PC-9 (cell line): ENCODE measurements around the gene KCNMB2. TPM values are rescaled to one million over a fixed set of nuclear protein-coding genes. Genes with fewer than 3 reads are reported as not detected.

Source experiments
- BruUV-seq: library from RNA; stranded (reverse); fragments of 400-500 nt; replicated peaks from 2 replicates; lab custom pipeline; 2021; lab: Mats Ljungman, UMichigan
- CTCF ChIA-PET: fragments of 300-600 bp; sonication (Branson Sonifier 250); formaldehyde crosslinking; loops from one replicate; lab custom pipeline; 2022; ENCODE audit warnings: antibody characterized with exemption; lab: Charles Lee
- POLR2A ChIA-PET: fragments of 300-600 bp; sonication (Branson Sonifier 250); formaldehyde crosslinking; loops from one replicate; lab custom pipeline; 2022; ENCODE audit warnings: antibody characterized with exemption; ENCODE audit not compliant: unreplicated experiment; lab: Charles Lee
- DNase-seq, 2 experiments: peaks; one replicate each; pipeline versions ENCODE4 v3.0.0 to v3.0.0-alpha.2; 2015 to 2022; ENCODE audit warnings: mixed read lengths in 1 of 2
- H2AFZ ChIP-seq: fragments of 200-600 bp; sonication (generic); 2 replicates; pipeline ENCODE4 v1.8.1; 2017; ENCODE audit warnings: antibody characterized with exemption
- H3F3A ChIP-seq: fragments of 200-600 bp; sonication (generic); 2 replicates; pipeline ENCODE4 v1.8.1; 2017; ENCODE audit warnings: antibody characterized with exemption, mild to moderate bottlenecking, low read depth; ENCODE audit not compliant: insufficient read depth
- H3K27ac ChIP-seq: fragments of 200-600 bp; sonication (generic); 2 replicates; pipeline ENCODE4 v1.6.1; 2016; ENCODE audit warnings: mixed run types
- H3K27me3 ChIP-seq: fragments of 200-600 bp; sonication (generic); 2 replicates; pipeline ENCODE4 v1.6.1; 2016; ENCODE audit warnings: low read depth, mixed run types; ENCODE audit not compliant: insufficient read depth
- H3K36me3 ChIP-seq: fragments of 200-600 bp; sonication (generic); 2 replicates; pipeline ENCODE4 v1.6.1; 2016; ENCODE audit warnings: low read depth, mixed run types
- H3K4me1 ChIP-seq: fragments of 200-600 bp; sonication (generic); replicated peaks from 2 replicates; pipeline ENCODE4 v1.6.1; 2016; ENCODE audit warnings: mixed run types; ENCODE audit not compliant: insufficient read depth
- H3K4me2 ChIP-seq: fragments of 200-600 bp; sonication (generic); 2 replicates; pipeline ENCODE4 v1.6.1; 2017; ENCODE audit warnings: mixed run types
- H3K4me3 ChIP-seq: fragments of 200-600 bp; sonication (generic); 2 replicates; pipeline ENCODE4 v1.6.1; 2016; ENCODE audit warnings: mixed run types
- H3K79me2 ChIP-seq: fragments of 200-600 bp; sonication (generic); 2 replicates; pipeline ENCODE4 v1.6.1; 2017; ENCODE audit warnings: low read depth, mixed run types
- H3K9me2 ChIP-seq: fragments of 200-600 bp; sonication (generic); 2 replicates; pipeline ENCODE4 v1.8.1; 2017; ENCODE audit warnings: mild to moderate bottlenecking; ENCODE audit not compliant: insufficient read depth
- H3K9me3 ChIP-seq: fragments of 200-600 bp; sonication (generic); 2 replicates; pipeline ENCODE4 v1.8.1; 2016; ENCODE audit warnings: low read depth; ENCODE audit not compliant: insufficient read depth
- H4K20me1 ChIP-seq: fragments of 200-600 bp; sonication (generic); 2 replicates; pipeline ENCODE4 v1.8.1; 2017; ENCODE audit not compliant: insufficient read depth
- EZH2 ChIP-seq: fragments of 200-600 bp; sonication (generic); IDR thresholded peaks from 2 replicates; pipeline ENCODE4 v1.8.0; 2017; ENCODE audit warnings: antibody characterized with exemption, low read depth
- intact Hi-C: fragments of 100-400 bp; cut with micrococcal nuclease; formaldehyde crosslinking; loops from one replicate; pipeline ENCODE4 v1.10.0; 2022; ENCODE audit not compliant: unreplicated experiment
- total RNA-seq: library from RNA; stranded (reverse); gene quantifications from 2 replicates; pipeline ENCODE4 v1.2.3, GENCODE V29; 2021
- TF ChIP-seq, protein P1 (sequence below): fragments of 200-600 bp; sonication (generic); conservative IDR thresholded peaks from 2 replicates; pipeline ENCODE4 v1.6.1; 2017; ENCODE audit warnings: mixed run types, antibody characterized with exemption, mild to moderate bottlenecking, moderate library complexity

The KCNMB2 gene
- total RNA-seq, 1 experiment from 2014 or later: not detected

DNA sequence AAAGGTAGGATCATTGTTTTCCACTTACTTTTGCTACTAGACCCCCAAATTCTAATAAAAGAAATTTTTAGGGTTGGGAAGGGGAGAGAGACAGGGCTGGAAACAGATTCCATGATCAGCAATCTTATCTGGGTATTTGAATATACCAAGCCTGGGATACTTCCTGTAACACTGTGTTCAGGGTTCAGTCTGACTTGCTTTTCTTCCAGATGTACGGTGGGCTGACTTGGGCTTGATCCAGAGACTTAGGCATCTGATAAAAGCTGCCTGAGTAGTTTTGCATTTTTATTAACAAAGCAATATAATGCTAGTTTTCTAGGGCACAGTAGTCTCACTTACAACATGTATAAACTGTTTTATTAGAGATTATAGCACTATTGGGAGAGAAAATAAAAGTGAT lies 49.2 kb downstream of the KCNMB2 start:
- Histone ChIP-seq H3K9me2 (no peaks in the 10 kb centered on the region), H3K4me3 (no peak overlapping the region), H2AFZ (no peak overlapping the region), H3K36me3 (no peaks in the 10 kb centered on the region), H3K27me3 (no peaks in the 10 kb centered on the region), H3K4me2 (no peak overlapping the region), H3K79me2 (no peaks in the 10 kb centered on the region), H4K20me1 (no peaks in the 10 kb centered on the region), H3K27ac (no peak overlapping the region), H3K9me3 (no peaks in the 10 kb centered on the region), H3K4me1 (no peaks in the 10 kb centered on the region), H3F3A (no peaks in the 10 kb centered on the region)
- ChIA-PET CTCF (no interaction called here), POLR2A (no interaction called here)
- DNase-seq: no peak
- BruUV-seq: no TSS peak
- intact Hi-C loops: no loop called here
- TF ChIP-seq, protein P1, sequence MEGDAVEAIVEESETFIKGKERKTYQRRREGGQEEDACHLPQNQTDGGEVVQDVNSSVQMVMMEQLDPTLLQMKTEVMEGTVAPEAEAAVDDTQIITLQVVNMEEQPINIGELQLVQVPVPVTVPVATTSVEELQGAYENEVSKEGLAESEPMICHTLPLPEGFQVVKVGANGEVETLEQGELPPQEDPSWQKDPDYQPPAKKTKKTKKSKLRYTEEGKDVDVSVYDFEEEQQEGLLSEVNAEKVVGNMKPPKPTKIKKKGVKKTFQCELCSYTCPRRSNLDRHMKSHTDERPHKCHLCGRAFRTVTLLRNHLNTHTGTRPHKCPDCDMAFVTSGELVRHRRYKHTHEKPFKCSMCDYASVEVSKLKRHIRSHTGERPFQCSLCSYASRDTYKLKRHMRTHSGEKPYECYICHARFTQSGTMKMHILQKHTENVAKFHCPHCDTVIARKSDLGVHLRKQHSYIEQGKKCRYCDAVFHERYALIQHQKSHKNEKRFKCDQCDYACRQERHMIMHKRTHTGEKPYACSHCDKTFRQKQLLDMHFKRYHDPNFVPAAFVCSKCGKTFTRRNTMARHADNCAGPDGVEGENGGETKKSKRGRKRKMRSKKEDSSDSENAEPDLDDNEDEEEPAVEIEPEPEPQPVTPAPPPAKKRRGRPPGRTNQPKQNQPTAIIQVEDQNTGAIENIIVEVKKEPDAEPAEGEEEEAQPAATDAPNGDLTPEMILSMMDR: no peak
- TF ChIP-seq EZH2: no peak

DNA sequence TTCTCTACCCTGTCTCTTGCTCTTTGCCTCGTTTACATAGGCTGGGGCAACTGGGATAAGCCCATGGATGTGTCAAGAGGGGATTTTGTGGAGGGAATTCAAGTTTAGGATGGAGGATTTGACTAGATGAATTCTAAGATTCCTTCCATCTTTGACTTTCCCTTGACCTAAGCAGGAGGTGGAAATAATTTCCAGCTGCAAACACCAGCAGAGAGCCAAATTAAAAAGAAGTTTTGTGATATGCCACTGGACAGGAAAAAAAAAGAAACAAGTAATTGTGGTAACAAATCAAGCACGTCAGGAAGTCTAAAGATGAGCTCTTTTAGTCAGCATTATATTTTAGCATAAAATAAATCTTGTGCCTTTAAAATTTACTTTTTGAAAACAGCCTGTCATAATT lies 49.8 kb downstream of the KCNMB2 start:
- Histone ChIP-seq H2AFZ (no peak overlapping the region), H3K4me2 (no peak overlapping the region), H3K27ac (no peak overlapping the region), H3K79me2 (no peaks in the 10 kb centered on the region), H3K9me3 (no peaks in the 10 kb centered on the region), H3K27me3 (no peaks in the 10 kb centered on the region), H3K4me3 (no peak overlapping the region), H4K20me1 (no peaks in the 10 kb centered on the region), H3K4me1 (no peaks in the 10 kb centered on the region), H3K9me2 (no peaks in the 10 kb centered on the region), H3K36me3 (no peaks in the 10 kb centered on the region), H3F3A (no peaks in the 10 kb centered on the region)
- no TSS peak for BruUV-seq
- intact Hi-C loops: no loop called here
- ChIA-PET CTCF (no interaction called here), POLR2A (interaction anchor here (0.7 kb wide), 1 partner anchor 19 kb away, joined by 37 read pairs; no protein-coding TSS in a partner anchor)
- no peak for TF ChIP-seq EZH2
- TF ChIP-seq, protein P1: no peak
- DNase-seq: no peak

DNA sequence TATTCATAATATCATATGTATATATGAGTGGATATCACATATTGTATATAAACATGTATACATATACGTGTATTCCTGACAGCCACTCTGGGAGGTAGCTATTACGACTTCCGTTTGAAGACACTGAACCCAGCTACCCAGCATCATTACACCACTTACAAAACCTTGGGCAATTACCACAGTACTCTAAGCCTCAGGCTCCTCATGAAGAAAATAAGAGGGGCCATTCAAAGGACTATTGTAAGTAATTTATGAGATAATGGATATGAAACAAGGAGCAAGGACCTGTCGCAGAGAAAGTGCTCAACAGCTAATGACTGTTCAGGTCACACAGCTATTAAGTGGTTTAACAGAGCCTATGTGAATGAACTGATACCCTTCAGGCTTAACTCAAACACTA lies 52.4 kb downstream of the KCNMB2 start:
- Histone ChIP-seq H3K27me3 (no peaks in the 10 kb centered on the region), H3K4me2 (no peak overlapping the region), H3K4me1 (no peaks in the 10 kb centered on the region), H3K9me3 (no peaks in the 10 kb centered on the region), H3K9me2 (no peaks in the 10 kb centered on the region), H3F3A (no peaks in the 10 kb centered on the region), H3K36me3 (no peaks in the 10 kb centered on the region), H3K27ac (no peak overlapping the region), H3K79me2 (no peaks in the 10 kb centered on the region), H2AFZ (no peak overlapping the region), H4K20me1 (no peaks in the 10 kb centered on the region), H3K4me3 (no peak overlapping the region)
- DNase-seq: no peak
- no TSS peak for BruUV-seq
- TF ChIP-seq EZH2: no peak
- TF ChIP-seq, protein P1: no peak
- ChIA-PET POLR2A (interaction anchor here (0.6 kb wide), 1 partner anchor 72 kb away, joined by 10 read pairs; no protein-coding TSS in a partner anchor), CTCF (no interaction called here)
- intact Hi-C loops: no loop called here
